ENCODE results near the gene AMPD3.

AMPD3 gene

DNA sequence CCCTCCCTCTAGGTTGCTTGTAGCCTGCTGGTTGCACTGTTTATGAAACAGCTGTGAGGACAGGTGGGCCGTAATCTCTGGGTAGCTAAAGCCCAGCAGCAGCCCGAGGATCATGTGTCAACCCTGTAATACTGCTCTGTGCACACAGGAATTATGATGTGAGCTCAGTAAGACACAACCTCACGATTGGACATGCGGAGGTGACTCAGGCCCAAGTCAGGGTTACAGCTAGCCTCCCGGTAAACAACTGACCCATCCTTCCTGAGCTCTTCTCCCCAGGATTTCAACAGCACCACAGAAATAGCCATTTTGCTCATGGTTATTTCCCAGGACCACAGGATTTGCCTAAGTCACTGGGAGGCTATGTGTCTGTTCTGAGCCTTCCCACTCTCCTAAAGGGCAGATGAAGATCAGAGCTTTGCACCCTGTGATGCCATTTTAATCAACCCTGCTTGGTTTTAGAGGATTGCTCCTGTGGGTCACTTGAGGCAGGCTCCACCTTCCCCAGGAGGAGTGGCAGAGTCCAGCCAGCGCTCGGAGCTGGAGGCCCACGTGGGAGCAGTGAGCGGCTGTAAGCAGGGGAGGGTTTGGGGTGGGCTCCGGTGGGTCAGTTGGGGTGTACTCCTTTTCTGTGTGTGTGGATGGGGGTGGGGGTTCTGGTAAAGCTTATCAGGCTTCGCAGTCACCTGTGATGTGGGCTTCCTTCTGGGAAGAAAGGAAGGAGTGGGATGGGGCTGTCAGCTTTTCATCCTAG, at the start of gene AMPD3:
AMPD3 (plus strand) TSS at position 387 of the 754 bp plus-strand sequence. CDS start 6,256 bp downstream, outside the sequence.
- H3K4me3 ChIP-seq (ENCODE audit: low read depth, low read length): peak within 1 kb of the TSS; percentile 50
- POLR2A ChIA-PET: interaction anchor here (0.6 to 0.9 kb wide), 2 partner anchors 29 to 49 kb away, joined by 3 to 4 read pairs; no protein-coding TSS in a partner anchor
- CTCF ChIA-PET: interaction anchor here (1.0 to 1.8 kb wide), 12 partner anchors 9 to 282 kb away, joined by 3 to 9 read pairs (median 4); partner anchors contain the start of gene RNF141
- peak; percentile 87 for DNase-seq (ENCODE audit: low read depth, low spot score)
- TF ChIP-seq, protein P1, sequence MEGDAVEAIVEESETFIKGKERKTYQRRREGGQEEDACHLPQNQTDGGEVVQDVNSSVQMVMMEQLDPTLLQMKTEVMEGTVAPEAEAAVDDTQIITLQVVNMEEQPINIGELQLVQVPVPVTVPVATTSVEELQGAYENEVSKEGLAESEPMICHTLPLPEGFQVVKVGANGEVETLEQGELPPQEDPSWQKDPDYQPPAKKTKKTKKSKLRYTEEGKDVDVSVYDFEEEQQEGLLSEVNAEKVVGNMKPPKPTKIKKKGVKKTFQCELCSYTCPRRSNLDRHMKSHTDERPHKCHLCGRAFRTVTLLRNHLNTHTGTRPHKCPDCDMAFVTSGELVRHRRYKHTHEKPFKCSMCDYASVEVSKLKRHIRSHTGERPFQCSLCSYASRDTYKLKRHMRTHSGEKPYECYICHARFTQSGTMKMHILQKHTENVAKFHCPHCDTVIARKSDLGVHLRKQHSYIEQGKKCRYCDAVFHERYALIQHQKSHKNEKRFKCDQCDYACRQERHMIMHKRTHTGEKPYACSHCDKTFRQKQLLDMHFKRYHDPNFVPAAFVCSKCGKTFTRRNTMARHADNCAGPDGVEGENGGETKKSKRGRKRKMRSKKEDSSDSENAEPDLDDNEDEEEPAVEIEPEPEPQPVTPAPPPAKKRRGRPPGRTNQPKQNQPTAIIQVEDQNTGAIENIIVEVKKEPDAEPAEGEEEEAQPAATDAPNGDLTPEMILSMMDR (IDR thresholded peaks at IDR 0.05; ENCODE audit: insufficient read depth, low read length, missing control alignments): no peak

DNA sequence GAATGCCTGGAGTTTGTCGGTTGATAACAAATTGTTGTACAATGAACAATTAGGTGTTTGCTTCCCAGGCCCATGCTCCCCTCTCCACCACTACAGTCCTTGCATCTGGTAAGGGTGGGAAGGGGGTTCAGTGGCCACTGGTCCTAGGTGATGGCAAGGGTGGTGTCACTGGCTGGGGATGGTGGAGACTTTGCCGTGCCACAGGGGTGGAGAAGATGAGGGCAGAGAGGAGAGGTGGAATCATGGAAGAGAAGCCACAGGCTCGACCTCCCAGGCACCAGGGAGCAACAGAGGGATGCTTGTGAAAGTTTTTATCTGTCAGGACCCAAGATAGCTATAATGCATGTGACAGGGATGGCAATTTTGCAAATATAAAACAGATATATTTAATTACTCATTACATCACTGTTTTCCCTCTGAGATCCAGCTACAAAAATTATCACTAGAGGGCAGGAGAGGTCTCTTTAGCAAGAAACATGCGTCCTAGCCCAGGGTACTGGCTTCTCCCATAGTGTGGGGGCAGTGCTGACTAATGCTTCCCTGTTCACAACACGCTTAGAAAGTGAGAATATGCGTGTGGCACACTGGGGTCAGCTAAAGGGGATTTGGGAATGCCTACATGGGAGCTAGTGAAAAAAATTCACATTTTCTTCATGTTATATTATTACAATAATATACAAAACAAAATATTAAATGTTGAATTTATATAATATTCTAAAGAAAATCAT, 49.0 kb upstream of the AMPD3 start:
- ChIA-PET CTCF (interaction anchor here (0.5 to 2.1 kb wide), 52 partner anchors 9 to 365 kb away, joined by 3 to 41 read pairs (median 4); partner anchors contain the start of genes ADM, AMPD3 and RNF141), POLR2A (interaction anchor here (0.6 to 0.9 kb wide), 2 partner anchors 49 to 134 kb away, joined by 3 to 4 read pairs; partner anchors contain the start of genes AMPD3 and RNF141)
- TF ChIP-seq, protein P1 (IDR thresholded peaks at IDR 0.05; ENCODE audit: insufficient read depth, low read length, missing control alignments): peak; percentile 62
- DNase-seq (ENCODE audit: low read depth, low spot score): peak; percentile 52
- no peak overlapping the region for H3K4me3 ChIP-seq (ENCODE audit: low read depth, low read length)

DNA sequence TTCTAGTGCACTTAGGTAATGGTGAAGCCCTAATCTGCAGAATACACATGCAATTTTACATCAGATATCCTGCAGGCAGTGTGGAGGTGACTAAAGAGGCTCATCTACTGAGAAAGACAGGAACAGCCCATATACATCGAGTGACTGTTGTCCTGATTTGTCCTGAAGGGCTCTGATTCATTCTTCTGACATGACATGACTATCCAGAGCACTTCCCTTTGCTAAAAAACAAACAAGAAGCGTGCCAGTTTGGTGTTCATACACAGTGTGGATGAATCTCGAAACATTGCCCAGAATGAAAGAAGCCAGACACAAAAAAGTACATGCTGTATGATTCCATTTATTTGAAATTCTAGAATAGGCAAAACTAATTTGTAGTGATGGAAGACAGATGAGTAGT, 48.0 kb upstream of the AMPD3 start:
- CTCF ChIA-PET: interaction anchor here (0.7 to 2.1 kb wide), 20 partner anchors 8 to 329 kb away, joined by 3 to 41 read pairs (median 5); no protein-coding TSS in a partner anchor

DNA sequence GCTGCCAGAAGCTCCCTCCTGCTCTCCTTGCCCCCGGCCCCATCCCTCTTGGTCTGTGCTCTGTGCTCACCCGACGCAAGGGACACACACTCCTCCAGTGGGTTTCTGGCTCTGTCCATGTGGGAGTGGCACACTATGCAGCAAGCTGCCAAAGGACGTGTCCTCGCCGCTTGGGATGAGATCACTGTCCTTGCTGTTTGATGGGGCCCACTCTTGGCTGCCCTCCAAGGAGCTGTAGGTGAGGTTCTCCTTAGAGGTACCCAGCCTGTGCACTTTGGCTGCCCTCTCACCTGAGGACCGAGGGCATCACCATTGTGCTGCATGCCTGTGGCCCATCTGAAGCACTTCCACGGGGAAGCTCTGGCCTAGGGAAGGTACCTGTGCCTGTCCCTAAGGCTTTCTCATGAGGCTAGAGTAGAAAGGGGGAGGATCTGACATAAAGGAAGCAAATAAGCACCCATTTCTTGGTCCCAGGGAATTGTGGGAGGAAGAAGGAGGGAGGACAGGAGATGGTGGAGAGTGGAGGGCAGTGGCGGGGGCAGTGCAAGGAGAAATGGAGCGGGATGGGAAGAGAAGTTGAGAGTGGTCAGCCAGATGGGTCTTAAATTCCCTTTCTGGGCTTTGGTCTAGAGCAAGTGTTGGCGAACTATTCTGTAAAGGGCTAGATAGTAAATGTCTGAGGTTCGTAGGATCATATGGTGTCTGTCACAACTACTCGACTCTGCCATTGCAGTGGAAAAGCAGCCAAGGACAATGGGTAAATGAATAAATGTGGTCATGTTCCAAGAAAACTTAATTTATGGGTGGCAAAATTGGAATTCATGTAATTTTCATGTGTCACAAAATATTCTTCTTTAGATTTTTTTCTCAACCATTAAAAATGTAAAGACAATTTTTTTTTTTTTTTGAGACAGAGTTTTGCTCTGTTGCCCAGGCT, 47.0 kb upstream of the AMPD3 start:
- no peak for DNase-seq (ENCODE audit: low read depth, low spot score)
- POLR2A ChIA-PET: no interaction called here
- CTCF ChIA-PET: interaction anchor here (1.3 to 2.4 kb wide), 5 partner anchors 40 to 329 kb away, joined by 3 to 7 read pairs (median 4); no protein-coding TSS in a partner anchor
- no peak overlapping the region for H3K4me3 ChIP-seq (ENCODE audit: low read depth, low read length)
- TF ChIP-seq, protein P1 (IDR thresholded peaks at IDR 0.05; ENCODE audit: insufficient read depth, low read length, missing control alignments): no peak

More for the DNA sequence above, 48.0 kb upstream of the AMPD3 start:
- no peak overlapping the region for H3K4me3 ChIP-seq (ENCODE audit: low read depth, low read length)
- no peak for DNase-seq (ENCODE audit: low read depth, low spot score)
- POLR2A ChIA-PET: interaction anchor here (0.9 kb wide), 1 partner anchor 133 kb away, joined by 3 read pairs; the partner anchor contains the start of gene RNF141
- TF ChIP-seq, protein P1 (IDR thresholded peaks at IDR 0.05; ENCODE audit: insufficient read depth, low read length, missing control alignments): no peak

DNA sequence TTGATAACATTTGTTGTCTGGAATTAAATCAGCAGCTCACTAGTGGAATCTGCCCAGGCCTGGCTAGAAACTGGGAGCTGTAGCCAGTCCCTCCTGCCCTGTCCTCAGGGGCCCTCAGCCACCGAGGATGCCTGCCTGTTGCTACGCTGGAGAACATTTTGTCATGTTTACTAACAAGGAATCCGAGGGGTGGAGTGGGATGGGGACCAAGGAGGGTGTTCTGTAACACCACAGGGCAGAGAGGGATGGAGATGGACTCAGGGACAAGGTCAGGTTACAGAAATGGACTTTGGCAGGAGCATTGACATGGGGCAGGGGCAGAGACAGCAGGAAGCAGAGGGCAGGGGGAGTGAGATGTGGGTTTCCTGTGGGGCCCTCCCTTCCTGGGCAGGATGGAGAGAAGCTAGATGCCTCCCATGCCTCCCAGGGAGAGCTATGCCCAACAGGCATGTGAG, 45.8 kb upstream of the AMPD3 start:
- H3K4me3 ChIP-seq (ENCODE audit: low read depth, low read length): no peak overlapping the region
- POLR2A ChIA-PET: no interaction called here
- CTCF ChIA-PET: interaction anchor here (1.3 to 2.4 kb wide), 6 partner anchors 8 to 322 kb away, joined by 4 to 7 read pairs (median 4); partner anchors contain the start of gene RNF141

More for the DNA sequence above, 45.8 kb upstream of the AMPD3 start:
- DNase-seq (ENCODE audit: low read depth, low spot score): no peak
- TF ChIP-seq, protein P1 (IDR thresholded peaks at IDR 0.05; ENCODE audit: insufficient read depth, low read length, missing control alignments): no peak

Data from AG04449 (cell line).